Gastrocnemius medialis (tissue), 4 donors: ENCODE data around the gene BRSK1. TPM values are rescaled to one million over a fixed set of nuclear protein-coding genes. Genes with fewer than 3 reads are reported as not detected.

ENCODE experiments used
- ATAC-seq, 2 donors: fragments of 150-250 bp; one replicate each; pipeline ENCODE4 v1.9.1; 2016
- DNase-seq, 2 donors: peaks; one replicate each; pipeline ENCODE4 v3.0.0-alpha.2; 2019
- H3K27ac ChIP-seq, 4 donors: fragments of 200-600 bp; sonication (generic); 1 replicate in 1 of 4; 2 replicates in 3 of 4; pipeline ENCODE4 v1.5.1; 2016 to 2018; ENCODE audit warnings: mild to moderate bottlenecking in 2 of 4, moderate library complexity in 1 of 4
- H3K27me3 ChIP-seq, 3 donors: fragments of 200-600 bp; sonication (generic) in 2 of 3; 1 replicate in 1 of 3; 2 replicates in 2 of 3; pipeline versions ENCODE4 v1.5.1 to v1.6.0; 2016 to 2019; ENCODE audit warnings: mild to moderate bottlenecking in 1 of 3, moderate library complexity in 1 of 3
- H3K36me3 ChIP-seq, 2 donors: fragments of 200-600 bp; sonication (generic) in 1 of 2; one replicate each; pipeline ENCODE4 v1.5.1; 2017 to 2018
- H3K4me1 ChIP-seq, 2 donors: fragments of 200-600 bp; sonication (generic) in 1 of 2; one replicate each; pipeline ENCODE4 v1.5.1; 2016 to 2017; ENCODE audit warnings: mild to moderate bottlenecking in 2 of 2
- H3K4me3 ChIP-seq, 4 donors: fragments of 200-600 bp; sonication (generic) in 3 of 4; 1 replicate in 1 of 4; 2 replicates in 3 of 4; pipeline ENCODE4 v1.5.1; 2016 to 2019; ENCODE audit warnings: mild to moderate bottlenecking in 2 of 4
- H3K9me3 ChIP-seq, 3 donors: fragments of 200-600 bp; sonication (generic) in 2 of 3; 1 replicate in 1 of 3; 2 replicates in 2 of 3; pipeline ENCODE4 v1.5.1; 2016 to 2019
- CTCF ChIP-seq, 5 experiments: fragments of 450-650 bp in 3 of 5; fragments of 200-600 bp in 2 of 5; sonication (generic) in 2 of 5; IDR thresholded peaks in 4 of 5; conservative IDR thresholded peaks in 1 of 5; 1 replicate in 4 of 5; 2 replicates in 1 of 5; pipeline ENCODE4 v1.5.1; 2016 to 2019; ENCODE audit warnings: antibody characterized with exemption in 5 of 5, mild to moderate bottlenecking in 3 of 5, moderate library complexity in 3 of 5
- POLR2A ChIP-seq, 2 donors: fragments of 450-650 bp; IDR thresholded peaks; one replicate each; pipeline ENCODE4 v1.6.1; 2017; ENCODE audit warnings: antibody characterized with exemption in 2 of 2, mild to moderate bottlenecking in 2 of 2, moderate library complexity in 2 of 2
- in situ Hi-C, 4 donors: fragments of 200-750 bp; cut with MboI; loops; one replicate each; pipeline versions ENCODE4 v1.15.0 to v1.8.0; 2017; ENCODE audit warnings: low sequenced_read_pairs in 4 of 4
- intact Hi-C: fragments of 100-400 bp; cut with DNase I; formaldehyde crosslinking; loops from one replicate; pipeline ENCODE4 v1.15.1; 2023; ENCODE audit warnings: low total_unique reads
- total RNA-seq, 4 donors: library from RNA; depleted of rRNA; stranded (reverse); fragments of >200 nt; gene quantifications; one replicate each; pipeline versions ENCODE4 v1.1.0 to v1.2.3, GENCODE V29; 2016

Gene BRSK1
- total RNA-seq, 4 donors from 2014 or later: not detected

- Histone ChIP-seq H3K4me1 (no peaks in the 10 kb centered on the region), H3K36me3 (peaks cover 0 to 36% of the 10 kb centered on the region in 2 donors), H3K9me3 (no peaks in the 10 kb centered on the region), H3K27ac (no peak overlapping the region), H3K4me3 (no peak overlapping the region), H3K27me3 (no peaks in the 10 kb centered on the region)
- TF ChIP-seq CTCF (IDR thresholded peaks at IDR 0.05 in 4 of 5, conservative IDR thresholded peaks at IDR 0.05 in 1 of 5) (no peak), POLR2A (IDR thresholded peaks at IDR 0.05) (no peak)
- DNase-seq (no peak), ATAC-seq (no peak)
- intact Hi-C loops: no loop called here
- in situ Hi-C loops: no loop called here
Observed at GRCh38 chr19:55270172-55270942, 13.4 kb upstream of the BRSK1 start.

DNA sequence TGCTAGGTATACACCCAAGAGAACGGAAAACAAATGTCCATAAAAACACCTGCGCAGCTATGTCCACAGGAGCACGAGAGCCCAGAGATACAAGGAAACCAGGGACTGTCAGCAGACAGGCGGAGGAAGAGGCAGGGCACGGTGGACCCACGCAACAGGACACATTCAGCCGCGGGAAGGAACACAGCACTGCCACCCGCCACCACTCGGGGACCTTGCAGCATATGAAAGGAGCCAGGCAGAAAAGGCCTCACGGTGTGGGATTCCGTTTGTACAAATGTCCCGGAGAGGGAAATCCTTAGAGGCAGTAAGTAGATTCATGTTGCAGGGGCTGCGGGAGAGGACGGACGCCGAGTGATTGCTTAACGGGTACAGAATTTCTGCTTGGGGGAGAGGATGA is 11.7 kb upstream of the BRSK1 start:
- ATAC-seq (no peak), DNase-seq (no peak)
- intact Hi-C loops (no loop called here), in situ Hi-C loops (no loop called here)
- Histone ChIP-seq H3K9me3 (no peaks in the 10 kb centered on the region), H3K27ac (no peak overlapping the region), H3K27me3 (no peaks in the 10 kb centered on the region), H3K4me3 (no peak overlapping the region), H3K4me1 (no peaks in the 10 kb centered on the region), H3K36me3 (peaks cover 0 to 44% of the 10 kb centered on the region in 2 donors)
- no peak for TF ChIP-seq POLR2A (IDR thresholded peaks at IDR 0.05)
- no peak for TF ChIP-seq CTCF (IDR thresholded peaks at IDR 0.05 in 4 of 5, conservative IDR thresholded peaks at IDR 0.05 in 1 of 5)

DNA sequence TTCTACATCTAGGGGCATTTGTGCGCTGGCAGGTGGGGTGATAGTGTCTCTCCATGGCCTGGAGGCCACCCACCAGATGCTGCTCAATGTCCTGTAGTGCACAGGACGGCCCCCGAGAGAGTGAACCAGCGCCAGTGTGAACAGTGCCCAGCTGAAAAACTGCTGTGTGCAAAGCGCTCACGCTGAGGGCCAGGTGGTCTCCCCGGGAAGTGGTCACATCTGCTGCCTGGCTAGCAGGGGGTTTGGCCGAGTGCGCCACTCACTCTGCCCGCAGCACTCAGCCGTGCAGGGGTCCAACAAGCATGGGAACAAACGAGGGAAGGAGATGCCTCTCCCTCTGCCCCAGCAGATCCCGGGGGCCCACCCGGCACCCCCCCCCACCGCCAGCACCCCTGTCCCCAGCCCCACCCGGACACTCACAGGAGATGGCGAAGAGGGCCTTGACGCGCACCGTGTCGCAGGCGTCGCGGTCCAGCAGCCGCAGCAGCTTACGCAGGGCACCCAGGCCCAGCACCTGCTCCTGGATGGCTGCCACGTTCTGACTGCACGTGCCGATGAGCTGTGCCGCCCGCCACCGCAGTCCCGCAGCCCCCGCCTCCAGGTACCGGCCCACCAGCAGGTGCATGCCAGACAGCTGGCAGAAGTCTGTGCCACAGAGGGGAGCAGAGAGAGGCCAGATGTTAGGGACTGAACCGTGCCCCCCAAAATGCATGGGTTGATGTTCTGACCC is 9.7 kb upstream of the BRSK1 start:
- intact Hi-C loops: no loop called here
- no peak for ATAC-seq
- H3K4me3 ChIP-seq: no peak overlapping the region
- H3K4me1 ChIP-seq: peaks cover 3 to 4% of the 10 kb centered on the region in 2 donors
- peaks cover 0 to 50% of the 10 kb centered on the region in 2 donors for H3K36me3 ChIP-seq
- in situ Hi-C loops: no loop called here
- H3K27ac ChIP-seq: no peak overlapping the region
- no peak for DNase-seq
- H3K27me3 ChIP-seq: no peaks in the 10 kb centered on the region
- H3K9me3 ChIP-seq: no peaks in the 10 kb centered on the region
- TF ChIP-seq POLR2A (IDR thresholded peaks at IDR 0.05) (no peak), CTCF (IDR thresholded peaks at IDR 0.05 in 4 of 5, conservative IDR thresholded peaks at IDR 0.05 in 1 of 5) (no peak)

DNA sequence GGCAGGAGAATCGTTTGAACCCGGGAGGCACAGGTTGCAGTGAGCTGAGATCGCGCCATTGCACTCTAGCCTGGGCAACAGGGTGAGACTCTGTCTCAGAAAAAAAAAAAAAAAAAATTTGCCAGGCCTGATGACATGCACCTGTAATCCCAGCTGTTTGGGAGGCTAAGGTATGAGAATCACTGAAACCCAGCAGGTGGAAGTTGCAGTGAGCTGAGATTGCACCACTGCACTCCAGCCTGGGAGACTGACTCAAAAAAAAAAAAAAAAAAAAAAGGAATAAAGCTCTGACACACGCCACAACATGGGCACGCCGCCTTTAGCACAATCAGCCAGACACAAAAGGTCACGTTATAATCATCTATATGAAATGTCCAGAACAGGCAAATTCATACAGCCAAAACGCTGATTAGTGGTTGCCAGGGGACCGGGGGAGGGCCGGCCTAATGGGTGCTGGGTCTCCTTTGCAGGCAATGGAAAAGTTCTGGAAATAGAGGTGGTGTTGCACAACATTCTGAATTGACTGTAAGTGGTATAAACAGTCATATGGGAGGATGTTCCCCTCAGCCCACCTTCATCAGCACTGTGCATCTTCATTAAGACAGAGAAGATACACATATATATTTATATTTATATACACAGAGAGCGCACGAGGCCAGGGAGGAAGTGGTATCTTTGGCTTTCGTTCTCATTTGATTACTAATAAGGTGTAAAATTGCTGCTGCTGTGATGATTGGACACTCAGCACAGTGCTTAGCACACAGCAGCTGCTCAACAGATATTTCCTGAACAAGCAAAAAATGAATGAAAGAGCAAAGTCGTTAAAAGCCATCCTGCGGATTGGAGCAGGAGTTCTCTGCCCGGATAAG is 7.7 kb upstream of the BRSK1 start:
- DNase-seq (no peak), ATAC-seq (no peak)
- no peaks in the 10 kb centered on the region for H3K27me3 ChIP-seq
- peaks cover 7 to 8% of the 10 kb centered on the region in 2 donors for H3K4me1 ChIP-seq
- no peak overlapping the region for H3K27ac ChIP-seq
- H3K4me3 ChIP-seq: no peak overlapping the region
- H3K9me3 ChIP-seq: no peaks in the 10 kb centered on the region
- in situ Hi-C loops (loop anchor here in 1 of 4 donors (25.0 kb wide), 1 partner anchor 136 kb away; the partner anchor contains the start of gene UBE2S), intact Hi-C loops (no loop called here)
- no peak for TF ChIP-seq POLR2A (IDR thresholded peaks at IDR 0.05)
- TF ChIP-seq CTCF (IDR thresholded peaks at IDR 0.05 in 4 of 5, conservative IDR thresholded peaks at IDR 0.05 in 1 of 5): no peak
- peaks cover 0 to 50% of the 10 kb centered on the region in 2 donors for H3K36me3 ChIP-seq
